ENCODE results near the gene C19orf67. TPM values are rescaled to one million over a fixed set of nuclear protein-coding genes. Genes with fewer than 3 reads are reported as not detected.

The C19orf67 gene
- total and polyA plus RNA-seq, 8 donors = 0.16 to 0.21 (median 0.19) TPM; not detected in 5

GRCh38 chr19:14113762-14114414, 28.3 kb upstream of the C19orf67 start:
- TF ChIP-seq CTCF (IDR thresholded peaks at IDR 0.05) = peak in 1 of 2 donors; percentile 32
- Histone ChIP-seq H3K4me1 (peaks cover 33 to 59% of the 10 kb centered on the region in 2 donors), H3K9me3 (no peaks in the 10 kb centered on the region), H3K27ac (peak overlapping the region; percentile 65 to 88), H3K27me3 (no peaks in the 10 kb centered on the region), H3K36me3 (peaks cover 0 to 7% of the 10 kb centered on the region in 2 donors), H3K4me3 (no peak overlapping the region)
- DNase-seq = peak in 1 of 4 donors; percentile 88
- ATAC-seq = no peak
- intact Hi-C loops (cut with DNase I) = no loop called here

- ATAC-seq (no peak), DNase-seq (no peak)
- Histone ChIP-seq H3K9me3 (no peaks in the 10 kb centered on the region), H3K4me1 (peaks cover 30 to 51% of the 10 kb centered on the region in 2 donors), H3K27ac (peak overlapping the region; percentile 65 to 88), H3K36me3 (peaks cover 0 to 10% of the 10 kb centered on the region in 2 donors), H3K4me3 (peak overlapping the region in 1 of 2 donors; percentile 0), H3K27me3 (no peaks in the 10 kb centered on the region)
- intact Hi-C loops (cut with DNase I) = no loop called here
- TF ChIP-seq CTCF (IDR thresholded peaks at IDR 0.05) = no peak
Measured at GRCh38 chr19:14112809-14113385, 27.3 kb upstream of the C19orf67 start.

GRCh38 chr19:14112051-14112808, 26.6 kb upstream of the C19orf67 start:
- ATAC-seq = peak; percentile 15
- DNase-seq = peak in 1 of 4 donors; percentile 53
- no peak for TF ChIP-seq CTCF (IDR thresholded peaks at IDR 0.05)
- intact Hi-C loops (cut with DNase I) = no loop called here
- Histone ChIP-seq H3K36me3 (peaks cover 0 to 16% of the 10 kb centered on the region in 2 donors), H3K27ac (peak overlapping the region; percentile 65 to 88), H3K4me1 (peaks cover 30 to 51% of the 10 kb centered on the region in 2 donors), H3K9me3 (no peaks in the 10 kb centered on the region), H3K4me3 (peak overlapping the region in 1 of 2 donors; percentile 0), H3K27me3 (no peaks in the 10 kb centered on the region)

- Histone ChIP-seq H3K27ac (no peak overlapping the region), H3K4me1 (peaks cover 29 to 48% of the 10 kb centered on the region in 2 donors), H3K9me3 (no peaks in the 10 kb centered on the region), H3K36me3 (peaks cover 0 to 23% of the 10 kb centered on the region in 2 donors), H3K27me3 (no peaks in the 10 kb centered on the region), H3K4me3 (no peak overlapping the region)
- intact Hi-C loops (cut with DNase I) = no loop called here
- no peak for TF ChIP-seq CTCF (IDR thresholded peaks at IDR 0.05)
- DNase-seq (no peak), ATAC-seq (no peak)
Measured at GRCh38 chr19:14111486-14111885, 25.9 kb upstream of the C19orf67 start.

- Histone ChIP-seq H3K27me3 (no peaks in the 10 kb centered on the region), H3K4me3 (no peak overlapping the region), H3K4me1 (peaks cover 21 to 40% of the 10 kb centered on the region in 2 donors), H3K9me3 (no peaks in the 10 kb centered on the region), H3K36me3 (peaks cover 0 to 32% of the 10 kb centered on the region in 2 donors), H3K27ac (no peak overlapping the region)
- TF ChIP-seq CTCF (IDR thresholded peaks at IDR 0.05) = no peak
- ATAC-seq (no peak), DNase-seq (no peak)
- intact Hi-C loops (cut with DNase I) = no loop called here
Measured at GRCh38 chr19:14110650-14111049, 25.1 kb upstream of the C19orf67 start.
